ENCODE results near the gene P3H3.

Gene P3H3, protein sequence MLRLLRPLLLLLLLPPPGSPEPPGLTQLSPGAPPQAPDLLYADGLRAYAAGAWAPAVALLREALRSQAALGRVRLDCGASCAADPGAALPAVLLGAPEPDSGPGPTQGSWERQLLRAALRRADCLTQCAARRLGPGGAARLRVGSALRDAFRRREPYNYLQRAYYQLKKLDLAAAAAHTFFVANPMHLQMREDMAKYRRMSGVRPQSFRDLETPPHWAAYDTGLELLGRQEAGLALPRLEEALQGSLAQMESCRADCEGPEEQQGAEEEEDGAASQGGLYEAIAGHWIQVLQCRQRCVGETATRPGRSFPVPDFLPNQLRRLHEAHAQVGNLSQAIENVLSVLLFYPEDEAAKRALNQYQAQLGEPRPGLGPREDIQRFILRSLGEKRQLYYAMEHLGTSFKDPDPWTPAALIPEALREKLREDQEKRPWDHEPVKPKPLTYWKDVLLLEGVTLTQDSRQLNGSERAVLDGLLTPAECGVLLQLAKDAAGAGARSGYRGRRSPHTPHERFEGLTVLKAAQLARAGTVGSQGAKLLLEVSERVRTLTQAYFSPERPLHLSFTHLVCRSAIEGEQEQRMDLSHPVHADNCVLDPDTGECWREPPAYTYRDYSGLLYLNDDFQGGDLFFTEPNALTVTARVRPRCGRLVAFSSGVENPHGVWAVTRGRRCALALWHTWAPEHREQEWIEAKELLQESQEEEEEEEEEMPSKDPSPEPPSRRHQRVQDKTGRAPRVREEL

DNA sequence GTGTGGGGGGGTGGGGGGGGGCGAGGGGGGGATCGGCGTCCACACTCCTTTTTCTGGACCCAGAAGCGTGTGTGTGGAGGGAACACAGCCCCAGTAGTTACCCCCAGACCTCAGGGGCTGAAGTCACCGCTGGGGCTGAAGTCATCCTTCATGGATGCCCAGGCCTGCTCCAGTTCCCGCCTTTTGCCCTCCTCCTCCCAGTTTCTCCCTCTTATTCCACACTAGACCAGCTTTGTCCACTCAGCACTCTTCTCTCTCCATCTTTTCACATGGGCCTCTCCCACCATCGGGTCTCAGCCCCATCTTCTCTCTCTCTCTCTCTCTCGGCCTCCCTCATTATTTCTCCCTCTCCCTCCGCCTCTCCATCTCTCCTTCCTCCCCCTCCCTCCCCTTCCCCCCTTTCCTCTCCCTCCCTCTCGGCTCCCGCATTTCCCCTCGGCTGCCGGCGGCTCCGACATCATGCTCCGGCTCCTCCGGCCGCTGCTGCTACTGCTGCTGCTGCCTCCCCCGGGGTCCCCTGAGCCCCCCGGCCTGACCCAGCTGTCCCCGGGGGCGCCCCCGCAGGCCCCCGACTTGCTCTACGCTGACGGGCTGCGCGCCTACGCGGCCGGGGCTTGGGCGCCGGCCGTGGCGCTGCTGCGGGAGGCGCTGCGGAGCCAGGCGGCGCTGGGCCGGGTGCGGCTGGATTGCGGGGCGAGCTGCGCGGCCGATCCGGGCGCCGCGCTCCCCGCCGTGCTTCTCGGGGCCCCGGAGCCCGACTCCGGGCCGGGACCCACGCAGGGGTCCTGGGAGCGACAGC is at the start of gene P3H3:
TSS of gene P3H3 (plus strand) at position 426 of the 799 bp plus-strand sequence. CDS start at position 460, 34 bp downstream.
- no peak for DNase-seq (ENCODE audit: low read depth in 2 of 3, low spot score in 2 of 3)

DNA sequence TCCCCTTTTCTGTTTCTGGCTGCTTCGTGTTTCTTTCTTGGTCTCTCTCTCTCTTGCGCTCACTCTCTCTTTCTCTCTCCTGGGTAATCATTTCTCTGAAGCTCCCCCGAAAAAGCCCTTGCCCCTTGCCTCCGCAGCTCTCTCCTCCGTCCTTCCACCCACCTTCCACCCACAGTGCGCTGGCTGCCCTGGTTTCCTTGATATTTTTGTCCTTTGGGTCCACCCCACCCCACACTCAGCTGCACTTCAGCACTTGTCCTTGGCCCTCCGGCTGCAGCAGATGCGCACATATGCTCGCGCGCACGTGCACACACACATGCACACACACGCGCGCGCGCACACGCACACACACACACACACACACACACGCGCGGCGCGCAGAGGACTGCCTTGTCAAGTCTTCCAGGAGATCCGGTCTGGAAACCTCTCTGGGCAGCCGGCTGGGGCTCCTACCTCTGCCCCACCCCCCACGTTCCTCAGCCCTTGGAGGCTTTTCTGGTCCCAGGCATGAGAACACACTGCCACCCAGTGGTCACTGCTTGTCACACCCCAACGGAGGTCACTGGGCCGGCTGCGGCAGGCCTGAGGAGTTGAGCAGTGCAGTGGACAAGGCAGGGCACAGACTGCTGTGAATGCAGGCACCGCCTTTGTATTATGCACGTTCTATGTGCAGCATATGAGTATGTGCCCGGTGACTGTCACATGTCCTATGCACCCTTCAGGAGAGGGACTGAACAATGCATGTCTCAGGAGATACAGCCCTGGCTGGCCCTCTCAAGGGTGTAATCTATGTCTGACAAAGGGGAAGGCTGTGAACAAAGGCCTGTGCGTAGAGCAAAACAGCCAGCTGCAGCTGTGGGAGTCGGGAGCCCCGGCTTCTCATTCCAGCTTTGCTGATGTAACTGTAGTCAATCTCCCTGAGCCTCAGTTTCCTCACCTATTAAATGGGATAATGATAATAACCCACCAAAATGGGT is 49.3 kb upstream of the P3H3 start:
- DNase-seq (ENCODE audit: low read depth in 2 of 3, low spot score in 2 of 3), result peak; percentile 72 to 87 (median 75)

DNA sequence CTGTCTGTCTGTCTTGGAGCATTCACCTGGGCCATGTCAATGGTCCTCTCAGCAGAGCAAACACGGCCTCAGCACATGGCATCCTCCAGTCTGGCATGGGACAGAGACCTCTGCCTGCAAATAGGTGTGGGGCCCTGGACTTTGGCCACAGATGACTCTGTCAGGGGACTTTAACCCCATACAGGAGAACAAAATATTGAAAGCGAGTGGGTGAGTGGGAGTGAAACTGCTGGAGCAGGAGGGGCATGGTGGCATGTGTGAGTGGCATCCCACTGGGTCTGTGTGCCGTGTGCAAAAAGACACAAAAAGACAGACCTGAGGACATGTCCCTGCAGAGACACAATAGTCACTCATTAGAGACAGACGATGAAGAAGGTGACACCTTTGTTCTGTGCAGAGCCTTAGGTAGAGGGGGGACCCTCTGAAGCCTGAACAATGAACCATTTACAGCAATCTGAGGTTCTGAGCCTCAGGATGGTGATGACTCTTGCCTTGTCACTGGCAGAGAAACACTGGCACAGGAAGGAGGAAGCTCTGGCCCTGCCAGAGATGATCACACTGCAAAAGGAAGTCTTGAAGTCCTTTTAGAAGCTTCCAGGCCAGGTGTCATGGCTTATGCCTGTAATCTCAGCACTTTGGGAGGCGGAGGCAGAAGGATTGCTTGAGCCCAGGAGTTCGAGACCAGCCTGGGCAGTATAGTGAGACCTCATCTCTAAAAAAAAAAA is 48.3 kb upstream of the P3H3 start:
- no peak for DNase-seq (ENCODE audit: low read depth in 2 of 3, low spot score in 2 of 3)

DNA sequence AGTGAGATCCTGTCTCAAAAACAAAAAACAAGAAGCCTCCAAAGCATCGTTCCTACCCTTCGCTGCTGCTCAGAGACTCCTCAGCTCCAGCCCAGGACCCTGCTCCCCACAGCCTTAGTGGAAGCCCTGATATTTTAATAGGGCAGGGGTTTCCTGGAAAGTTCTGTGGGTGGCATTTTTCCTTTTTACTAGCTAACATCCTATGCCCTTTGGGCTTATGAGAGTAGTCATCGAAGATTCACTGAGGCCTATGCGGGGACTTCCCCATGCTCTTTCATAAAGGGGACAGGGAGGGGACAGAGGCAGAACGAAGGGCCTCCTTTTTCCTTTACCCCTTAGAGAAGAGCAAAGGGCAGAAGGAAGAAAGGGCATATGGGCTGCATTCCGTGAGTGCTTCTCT is 47.6 kb upstream of the P3H3 start:
- DNase-seq (ENCODE audit: low read depth in 2 of 3, low spot score in 2 of 3), result no peak

DNA sequence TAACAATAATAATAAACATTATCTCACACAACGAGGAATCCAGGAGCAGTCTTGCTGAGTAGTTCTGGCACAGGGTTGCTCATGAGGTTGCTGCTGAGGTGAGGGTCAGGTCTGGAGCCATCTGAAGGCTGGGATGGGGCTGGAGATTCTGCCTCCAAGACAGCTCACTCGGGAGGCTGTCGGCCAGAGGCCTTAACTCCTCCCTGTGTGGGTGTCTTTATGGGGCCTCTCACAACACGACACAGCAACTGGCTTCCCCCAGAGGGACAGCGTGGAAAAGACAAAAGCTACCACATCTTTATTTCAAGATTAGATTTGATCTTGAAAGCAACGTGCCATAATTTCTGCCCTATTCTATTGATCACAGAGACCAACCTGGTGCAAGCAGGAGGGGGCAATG is 46.1 kb upstream of the P3H3 start:
- DNase-seq (ENCODE audit: low read depth in 2 of 3, low spot score in 2 of 3), result no peak

DNA sequence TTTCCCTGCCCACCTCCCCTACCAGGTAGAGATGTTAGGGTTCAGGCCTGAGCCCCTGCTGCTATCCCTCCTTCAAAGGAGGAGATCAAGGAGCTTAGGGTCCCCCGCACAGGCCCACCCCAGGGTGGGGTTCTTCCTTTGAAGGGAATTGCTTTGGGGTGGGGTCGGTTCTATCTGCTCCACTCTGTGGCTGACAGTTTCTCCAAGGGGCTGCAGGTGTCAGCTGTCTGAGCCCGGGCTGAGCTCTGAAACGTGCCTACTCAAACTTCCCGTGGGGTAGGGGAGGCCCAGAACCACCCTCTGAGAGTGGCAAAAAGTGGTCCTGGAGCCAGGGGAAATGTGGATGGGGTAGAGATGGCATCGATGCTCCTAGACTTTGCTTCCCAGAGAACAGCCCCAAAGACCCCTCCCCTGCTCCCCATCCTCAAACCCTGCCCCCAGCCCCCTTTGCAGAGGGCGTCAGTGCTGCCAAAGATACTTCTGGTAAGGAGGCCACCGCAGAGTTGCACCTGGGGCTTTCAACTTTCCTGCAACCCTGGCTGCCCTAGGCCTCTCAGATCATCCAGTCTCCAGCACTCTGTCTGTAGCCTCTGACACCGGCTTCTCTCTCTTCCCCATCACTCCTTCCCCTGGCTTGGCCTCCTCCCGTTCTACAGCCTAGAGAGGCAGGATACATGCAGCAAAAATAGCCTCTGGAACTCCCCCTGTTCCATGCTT is 45.2 kb upstream of the P3H3 start:
- DNase-seq (ENCODE audit: low read depth in 2 of 3, low spot score in 2 of 3), result no peak

DNA sequence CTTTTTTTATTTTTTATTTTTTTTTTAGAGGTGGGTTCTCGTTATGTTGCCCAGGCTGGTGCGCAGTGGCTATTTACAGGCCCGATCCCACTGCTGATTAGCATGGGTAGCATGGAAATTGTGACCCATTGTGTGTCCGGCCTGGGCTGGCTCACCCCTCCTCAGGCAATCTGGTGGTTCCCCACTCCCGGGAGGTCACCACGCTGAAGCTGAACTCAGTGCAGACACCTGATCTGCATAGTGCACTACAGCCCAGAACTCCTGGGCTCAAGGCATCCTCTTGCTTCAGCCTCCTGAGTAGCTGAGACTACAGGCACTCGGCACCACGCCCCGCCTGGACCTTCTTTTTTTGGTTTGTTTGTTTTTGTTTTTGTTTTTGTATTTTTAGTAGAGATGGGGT is 44.4 kb upstream of the P3H3 start:
- DNase-seq (ENCODE audit: low read depth in 2 of 3, low spot score in 2 of 3), result no peak

DNA sequence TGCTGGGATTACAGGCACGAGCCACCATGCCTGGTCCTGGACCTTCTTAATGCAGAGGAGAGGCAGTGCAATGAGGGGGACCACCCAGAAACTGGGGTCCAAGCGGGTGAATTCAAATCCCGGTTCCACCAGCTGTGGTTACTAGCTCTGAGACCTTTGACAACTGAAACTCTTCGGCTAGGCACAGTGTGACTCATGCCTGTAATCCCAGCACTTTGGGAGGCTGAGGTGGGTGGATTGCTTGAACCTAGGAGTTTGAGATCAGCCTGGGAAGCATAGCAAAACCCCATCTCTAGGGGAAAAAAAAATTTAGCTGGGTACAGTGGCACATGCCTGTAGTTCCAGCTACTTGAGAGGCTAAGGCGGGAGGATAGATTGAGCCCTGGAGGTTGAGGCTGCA is 43.9 kb upstream of the P3H3 start:
- DNase-seq (ENCODE audit: low read depth in 2 of 3, low spot score in 2 of 3), result no peak

DNA sequence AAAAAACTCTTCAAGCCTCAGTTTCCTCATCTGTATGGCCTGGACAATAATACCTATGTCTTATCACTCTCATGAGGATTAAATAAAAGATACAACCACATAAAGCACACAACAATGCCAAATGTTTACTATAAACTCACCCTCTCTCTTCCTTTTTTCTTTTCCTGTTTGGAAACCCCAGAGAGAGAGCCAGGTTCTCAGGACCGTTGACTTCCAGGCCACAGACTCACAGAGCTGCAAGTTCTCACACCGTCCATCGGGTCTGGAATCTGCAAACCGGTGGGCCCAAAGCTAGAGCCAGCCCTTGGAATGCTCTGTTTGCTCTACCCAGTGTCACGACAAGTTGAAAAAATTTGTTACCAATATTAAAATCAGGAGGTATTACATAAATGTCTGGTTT is 43.4 kb upstream of the P3H3 start:
- no peak for DNase-seq (ENCODE audit: low read depth in 2 of 3, low spot score in 2 of 3)

DNA sequence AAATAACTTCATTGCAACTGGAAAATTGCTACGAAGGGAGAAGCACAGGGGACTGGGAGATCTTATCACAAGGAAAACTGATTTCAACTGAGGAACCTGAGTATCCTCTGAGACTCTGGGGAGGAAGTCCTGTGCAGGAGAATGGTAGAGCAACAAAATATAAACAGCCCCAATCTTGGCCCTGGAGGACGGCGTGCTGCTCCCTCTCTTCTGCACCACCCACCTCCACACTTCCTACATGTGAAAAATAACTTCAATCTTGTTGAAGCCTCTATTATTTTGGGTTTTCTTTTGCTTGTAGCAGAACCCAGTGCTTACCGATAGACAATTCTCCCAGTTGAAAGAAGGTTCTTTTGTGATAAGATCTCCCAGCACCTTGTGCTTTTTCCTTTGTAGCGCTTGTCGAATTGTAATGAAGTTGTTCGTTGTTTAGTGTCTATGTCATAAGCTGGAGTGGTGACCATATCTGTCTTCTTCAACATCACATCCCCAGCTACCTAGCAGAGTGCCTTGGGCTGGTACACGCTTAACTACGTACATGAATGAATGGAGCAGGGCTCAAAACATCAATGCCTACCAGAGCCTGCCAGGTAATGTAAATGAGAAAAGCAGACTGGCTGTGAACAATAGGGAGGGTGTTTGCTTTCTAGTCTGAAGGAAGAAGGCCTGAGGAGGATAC is 41.7 kb upstream of the P3H3 start:
- no peak for DNase-seq (ENCODE audit: low read depth in 2 of 3, low spot score in 2 of 3)

DNA sequence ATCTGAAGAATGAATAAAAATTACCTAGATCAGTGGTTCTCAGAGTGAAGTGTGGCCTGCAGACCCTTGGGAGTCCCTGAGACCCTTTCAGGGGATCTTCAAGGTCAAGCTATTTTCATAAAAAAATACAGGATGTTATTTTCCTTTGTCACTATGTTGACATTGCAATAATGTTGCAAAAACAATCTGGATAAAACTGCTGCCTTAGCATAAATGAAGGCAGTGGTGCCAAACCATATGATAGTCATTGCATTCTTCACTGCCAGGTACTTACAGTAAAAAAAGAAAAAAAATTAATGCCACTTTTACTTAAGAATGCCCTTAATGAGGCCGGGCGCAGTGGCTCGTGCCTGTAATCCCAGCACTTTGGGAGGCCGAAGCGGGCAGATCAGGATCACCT is 40.9 kb upstream of the P3H3 start:
- DNase-seq (ENCODE audit: low read depth in 2 of 3, low spot score in 2 of 3), result no peak

DNA sequence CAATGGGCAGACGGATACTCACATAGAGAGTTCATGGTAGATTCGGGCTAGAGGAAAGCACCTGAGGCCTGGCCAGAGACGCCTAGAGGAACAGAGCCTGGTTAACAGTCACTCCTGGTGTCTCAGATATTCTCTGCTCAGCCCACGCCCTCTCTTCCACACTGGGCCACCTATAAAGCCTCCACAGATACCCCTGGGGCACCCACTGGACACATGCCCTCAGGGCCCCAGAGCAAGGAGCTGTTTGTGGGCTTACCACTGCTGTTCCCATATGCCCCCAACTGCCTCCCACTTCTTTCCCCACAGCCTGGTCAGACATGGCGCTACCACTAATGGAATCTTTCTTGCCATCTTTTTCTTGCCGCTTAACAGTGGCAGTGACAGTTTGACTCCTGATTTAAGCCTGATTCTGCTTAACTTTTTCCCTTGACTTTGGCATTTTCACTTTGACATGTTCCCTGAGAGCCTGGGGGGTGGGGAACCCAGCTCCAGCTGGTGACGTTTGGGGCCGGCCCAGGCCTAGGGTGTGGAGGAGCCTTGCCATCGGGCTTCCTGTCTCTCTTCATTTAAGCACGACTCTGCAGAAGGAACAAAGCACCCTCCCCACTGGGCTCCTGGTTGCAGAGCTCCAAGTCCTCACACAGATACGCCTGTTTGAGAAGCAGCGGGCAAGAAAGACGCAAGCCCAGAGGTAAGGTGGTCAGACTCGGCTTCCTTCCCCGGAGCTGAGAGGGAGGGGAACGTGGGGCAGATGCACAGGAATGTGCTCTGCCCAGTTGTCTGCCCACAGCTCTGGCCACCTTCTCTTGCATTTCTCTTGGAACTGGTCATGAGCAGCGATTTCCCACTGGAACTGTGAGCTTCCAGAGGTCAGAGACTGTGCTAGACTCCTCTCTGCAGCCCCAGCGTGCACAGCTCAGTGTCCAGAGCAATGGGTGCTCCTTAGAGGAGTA is 39.0 kb upstream of the P3H3 start, which contains the start of gene CD4:
TSS of gene CD4 (plus strand) at position 557 of the 953 bp plus-strand sequence. CDS start 10,611 bp downstream, outside the sequence.
- DNase-seq (ENCODE audit: low read depth in 2 of 3, low spot score in 2 of 3), result no peak

DNA sequence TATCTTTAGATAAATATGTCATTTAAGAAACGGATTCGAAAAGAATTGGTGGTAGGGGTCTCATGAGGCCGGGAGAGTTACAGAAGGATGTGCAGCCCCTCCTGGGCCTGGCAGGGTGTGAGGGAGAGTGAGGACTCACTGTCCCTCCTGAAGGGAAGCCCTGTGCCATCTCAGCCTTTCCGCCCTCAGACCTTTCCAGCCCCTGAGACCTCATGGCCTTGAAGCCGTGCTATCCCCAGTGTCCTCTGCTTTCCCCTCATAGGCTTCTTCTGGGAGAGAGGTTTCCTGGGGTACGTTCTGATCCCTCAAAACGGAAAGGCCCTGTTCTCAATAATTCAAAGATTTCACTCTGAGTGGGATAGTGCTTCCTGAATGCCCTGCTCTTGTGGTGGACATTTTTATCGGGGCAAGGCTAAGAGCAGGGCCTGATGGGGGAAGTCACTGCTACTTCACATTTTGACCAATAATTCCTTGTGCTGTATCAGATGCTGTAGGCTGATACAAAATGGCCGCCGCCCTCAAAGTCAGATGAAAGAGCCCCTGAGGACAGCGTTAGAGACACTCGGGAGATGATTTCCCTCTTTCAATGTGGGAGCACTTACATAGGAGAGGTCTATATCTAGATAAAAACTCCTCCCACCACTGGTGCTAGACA is 37.6 kb upstream of the P3H3 start:
- DNase-seq (ENCODE audit: low read depth in 2 of 3, low spot score in 2 of 3), result no peak

DNA sequence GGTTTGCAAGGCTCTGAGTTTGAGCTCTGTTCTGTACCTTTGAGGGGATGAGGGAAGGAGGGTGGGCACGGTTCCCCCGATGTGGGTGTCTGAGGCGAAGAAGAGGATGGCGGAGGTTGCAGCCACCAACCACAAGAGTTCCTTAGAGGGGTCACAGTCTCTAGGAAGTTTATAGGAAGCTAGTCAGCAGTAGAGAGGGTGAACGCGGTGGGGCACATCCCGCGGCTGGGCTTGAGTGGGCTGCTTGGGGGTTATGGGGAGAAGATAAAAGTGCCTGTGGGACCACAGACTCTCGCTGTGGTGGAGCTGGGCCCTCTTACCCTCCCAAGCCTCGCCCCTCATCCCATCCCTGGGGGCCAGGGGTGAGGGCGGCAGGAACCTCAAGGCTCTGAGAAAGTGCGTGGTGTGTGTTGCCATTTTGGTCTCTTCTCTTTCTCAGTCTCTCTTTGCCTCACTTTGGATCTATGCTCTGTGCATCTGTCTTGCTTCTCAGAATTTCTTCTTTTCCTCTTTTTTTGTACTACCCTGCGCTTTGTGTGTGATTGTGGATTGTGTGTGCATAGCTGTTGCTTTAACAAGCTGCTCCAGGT is 36.2 kb upstream of the P3H3 start:
- DNase-seq (ENCODE audit: low read depth in 2 of 3, low spot score in 2 of 3), result no peak

DNA sequence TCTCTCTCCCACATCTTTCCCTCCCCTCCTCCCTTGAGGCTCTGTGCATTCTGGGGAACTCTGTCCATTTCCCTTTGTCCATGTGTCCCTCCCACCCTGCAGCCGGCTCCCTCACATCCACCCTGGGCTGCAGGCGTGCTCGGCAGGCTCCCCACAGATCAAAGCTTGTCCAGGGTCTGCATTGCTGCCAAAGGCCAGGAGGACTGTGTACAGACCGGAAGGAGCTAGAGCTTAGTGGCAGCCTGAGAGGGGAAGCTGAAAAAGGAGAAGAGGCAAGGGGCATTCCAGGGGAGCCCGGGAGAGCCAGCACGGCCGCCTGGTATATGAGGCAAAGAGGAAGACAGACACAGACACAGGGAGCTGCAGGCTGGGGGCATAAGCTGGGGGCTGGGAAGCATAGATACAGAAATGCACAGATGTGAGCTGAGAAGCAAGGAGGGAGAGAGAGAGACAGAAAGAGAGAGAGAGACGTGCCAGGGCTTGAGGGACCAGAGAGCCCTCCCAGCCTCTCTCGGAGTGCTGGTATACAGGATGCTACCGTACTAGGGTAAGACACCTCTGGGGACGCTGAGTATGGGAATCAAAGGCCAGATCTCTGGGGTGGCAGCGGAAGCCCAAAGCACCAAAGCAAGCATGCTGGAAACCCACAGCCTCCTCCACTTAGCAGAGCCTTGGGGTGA is 35.5 kb upstream of the P3H3 start:
- no peak for DNase-seq (ENCODE audit: low read depth in 2 of 3, low spot score in 2 of 3)

DNA sequence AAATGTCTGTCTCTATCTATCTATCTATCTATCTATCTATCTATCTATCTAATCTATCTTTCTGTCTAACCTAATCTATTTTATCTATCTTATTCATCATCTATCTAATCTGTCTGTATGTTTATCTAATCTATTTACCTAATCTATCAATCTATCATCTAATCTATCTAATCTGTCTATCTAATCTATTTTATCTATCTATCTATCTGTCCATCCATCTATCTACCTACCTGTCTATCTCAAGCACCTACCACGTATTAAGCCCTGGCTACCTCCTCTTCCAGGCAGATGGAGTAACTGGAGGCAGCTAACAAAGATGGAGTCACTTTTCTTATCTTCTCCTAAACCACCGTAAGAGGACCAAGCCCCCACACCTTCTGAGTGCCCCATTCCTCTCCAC is 33.1 kb upstream of the P3H3 start:
- no peak for DNase-seq (ENCODE audit: low read depth in 2 of 3, low spot score in 2 of 3)

All from activated CD8-positive, alpha-beta memory T cell treated with anti-CD3 and anti-CD28 coated beads for 48 hours (primary cell).